B cell (primary cell): Measurements from ENCODE around the gene IGF1R. TPM values are rescaled to one million over a fixed set of nuclear protein-coding genes. Genes with fewer than 3 reads are reported as not detected.

ENCODE experiments used
- ATAC-seq: fragments of 200-7000 bp; cut with Tn5 transposase; one replicate; pipeline ENCODE4 v1.10.0; 2021; ENCODE audit warnings: low read depth, mild to moderate bottlenecking, moderate number of reproducible peaks, moderate library complexity
- CTCF ChIA-PET: fragments of 350-600 bp; sonication (Branson Sonifier 250); formaldehyde crosslinking; loops from one replicate; lab custom pipeline; 2021; ENCODE audit warnings: antibody characterized with exemption, inconsistent platforms; lab: Charles Lee
- POLR2A ChIA-PET: fragments of 350-600 bp; sonication (Branson Sonifier 250); formaldehyde crosslinking; loops from one replicate; lab custom pipeline; 2021; ENCODE audit warnings: antibody characterized with exemption; lab: Charles Lee
- DNase-seq: peaks from one replicate; pipeline ENCODE4 v3.0.0; 2013
- H2AFZ ChIP-seq: 2 replicates; pipeline ENCODE4 v1.6.1; 2012; ENCODE audit warnings: mild to moderate bottlenecking, low read depth, low read length; ENCODE audit not compliant: insufficient read depth, poor library complexity, severe bottlenecking
- H3K27ac ChIP-seq, 2 donors: 1 replicate in 1 of 2; 2 replicates in 1 of 2; pipeline ENCODE4 v1.5.1; 2012 to 2013; ENCODE audit warnings: low read length in 2 of 2, mild to moderate bottlenecking in 2 of 2, moderate library complexity in 1 of 2
- H3K27me3 ChIP-seq, 4 experiments: fragments of 200-600 bp in 1 of 4; sonication (generic) in 1 of 4; replicated peaks in 1 of 4; 1 replicate in 2 of 4; 2 replicates in 2 of 4; pipeline versions ENCODE4 v1.6.1 to v1.7.0; 2013 to 2016; ENCODE audit warnings: low read length in 3 of 4, mild to moderate bottlenecking in 2 of 4, mixed read lengths in 1 of 4, moderate library complexity in 1 of 4; ENCODE audit not compliant: insufficient read depth in 4 of 4, control insufficient read depth in 3 of 4; ENCODE audit errors: control extremely low read depth in 1 of 4
- H3K36me3 ChIP-seq, 2 experiments: replicated peaks in 1 of 2; 1 replicate in 1 of 2; 2 replicates in 1 of 2; pipeline versions ENCODE4 v1.6.1 to v1.7.1; 2013; ENCODE audit warnings: low read length in 1 of 2; ENCODE audit not compliant: insufficient read depth in 2 of 2, control insufficient read depth in 1 of 2; ENCODE audit errors: control extremely low read depth in 1 of 2, extremely low read depth in 1 of 2
- H3K4me1 ChIP-seq, 2 donors: fragments of 200-600 bp in 1 of 2; sonication (generic) in 1 of 2; 1 replicate in 1 of 2; 2 replicates in 1 of 2; pipeline versions ENCODE4 v1.5.1 to v1.6.1; 2013 to 2017; ENCODE audit warnings: low read length in 2 of 2; ENCODE audit not compliant: control insufficient read depth in 2 of 2, insufficient read depth in 2 of 2
- H3K4me2 ChIP-seq: replicated peaks from 2 replicates; pipeline ENCODE3; 2012; ENCODE audit warnings: mild to moderate bottlenecking, low read depth, low read length; ENCODE audit not compliant: poor library complexity, severe bottlenecking
- H3K4me3 ChIP-seq, 5 experiments: fragments of 200-600 bp in 1 of 5; sonication (generic) in 1 of 5; 1 replicate in 3 of 5; 2 replicates in 2 of 5; pipeline versions ENCODE4 v1.5.1 to v1.7.0; 2011 to 2016; ENCODE audit warnings: low read length in 4 of 5, mild to moderate bottlenecking in 4 of 5, low read depth in 2 of 5, control low read depth in 1 of 5, moderate library complexity in 1 of 5; ENCODE audit not compliant: insufficient read depth in 1 of 5; ENCODE audit errors: control extremely low read depth in 1 of 5, extremely low read depth in 1 of 5
- H3K79me2 ChIP-seq: fragments of 200-600 bp; sonication (generic); one replicate; pipeline ENCODE4 v1.6.0; 2016; ENCODE audit warnings: low read length; ENCODE audit not compliant: control insufficient read depth, insufficient read depth
- H3K9ac ChIP-seq: fragments of 200-600 bp; sonication (generic); 2 replicates; pipeline ENCODE4 v1.6.1; 2017; ENCODE audit warnings: mild to moderate bottlenecking, low read length, moderate library complexity
- H3K9me3 ChIP-seq, 3 donors: one replicate each; pipeline versions ENCODE4 v1.6.1 to v1.7.1; 2013; ENCODE audit warnings: low read length in 2 of 3; ENCODE audit not compliant: control insufficient read depth in 2 of 3, insufficient read depth in 1 of 3; ENCODE audit errors: control extremely low read depth in 1 of 3
- H4K20me1 ChIP-seq: 2 replicates; pipeline ENCODE4 v1.6.0; 2012; ENCODE audit warnings: mild to moderate bottlenecking, low read length; ENCODE audit not compliant: insufficient read depth, control insufficient read depth, poor library complexity, severe bottlenecking
- H3K27ac Mint-ChIP-seq: one replicate; pipeline ENCODE4 v1.8.0; 2021; ENCODE audit warnings: mixed read lengths
- H3K27me3 Mint-ChIP-seq: one replicate; pipeline ENCODE4 v1.8.0; 2021; ENCODE audit warnings: mixed read lengths
- H3K4me1 Mint-ChIP-seq: one replicate; pipeline ENCODE4 v1.8.0; 2021; ENCODE audit warnings: mixed read lengths
- H3K4me3 Mint-ChIP-seq: one replicate; pipeline ENCODE4 v1.8.0; 2021; ENCODE audit warnings: mixed read lengths
- H3K9me3 Mint-ChIP-seq: one replicate; pipeline ENCODE4 v1.8.0; 2022; ENCODE audit warnings: mixed read lengths; ENCODE audit not compliant: insufficient read depth
- CTCF ChIP-seq: fragments of 200-600 bp; IDR thresholded peaks from one replicate; pipeline ENCODE4 v1.8.0; 2022; ENCODE audit warnings: antibody characterized with exemption, mild to moderate bottlenecking
- EZH2 ChIP-seq: IDR thresholded peaks from 2 replicates; pipeline ENCODE4 v1.6.1; 2012; ENCODE audit warnings: borderline replicate concordance, low read depth, mild to moderate bottlenecking, moderate library complexity, low read length; ENCODE audit not compliant: insufficient read depth, poor library complexity, severe bottlenecking
- WGBS: methylation state at CpG from one replicate; pipeline ENCODE4 v1.1.5; 2013; ENCODE audit warnings: missing lambda C conversion rate; ENCODE audit not compliant: insufficient coverage; 5-methylcytosine and 5-hydroxymethylcytosine counted together
- intact Hi-C: fragments of 100-400 bp; cut with micrococcal nuclease; formaldehyde crosslinking; loops from one replicate; pipeline ENCODE4 v1.10.0; 2022
- polyA plus RNA-seq: library from polyadenylated mRNA; depleted of rRNA; stranded (reverse); fragments of >200 nt; gene quantifications from 2 replicates; pipeline ENCODE4 v1.2.3, GENCODE V29; 2012
- total RNA-seq, 2 donors: library from RNA; stranded (reverse); fragments of 120-200 nt in 1 of 2; gene quantifications; 1 replicate in 1 of 2; 2 replicates in 1 of 2; pipeline versions ENCODE4 v1.2.3 to v1.2.4, GENCODE V29; 2013 to 2022

Gene IGF1R
- total and polyA plus RNA-seq, 2 donors (not counting 1 experiment from before 2014, with no cell fraction given), result 5.4 to 23.1 TPM

DNA sequence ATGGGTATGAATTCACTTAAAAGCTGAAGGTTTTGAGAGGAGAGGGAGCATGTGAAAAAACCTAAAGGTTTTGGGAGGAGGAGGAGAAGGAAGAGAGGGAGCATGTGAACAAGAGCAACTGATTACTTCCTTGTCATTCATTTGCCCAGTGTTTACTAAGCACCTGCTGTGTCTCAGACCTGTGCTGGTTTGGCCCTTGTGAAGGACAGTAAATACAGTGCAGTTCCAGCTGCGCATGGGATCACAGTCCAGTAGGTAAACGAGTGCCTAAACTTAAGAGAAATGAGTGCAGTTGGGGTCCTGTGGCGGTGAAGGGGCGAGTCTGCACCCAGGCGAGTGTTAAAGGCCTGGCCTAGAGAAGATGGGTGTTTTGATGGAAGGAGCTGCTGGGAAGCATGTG is 38.6 kb downstream of the IGF1R start:
- Histone ChIP-seq H4K20me1 (no peaks in the 10 kb centered on the region), H3K9ac (no peak overlapping the region), H3K4me1 (no peaks in the 10 kb centered on the region), H2AFZ (no peak overlapping the region), H3K4me3 (no peak overlapping the region), H3K36me3 (no peaks in the 10 kb centered on the region), H3K27me3 (no peaks in the 10 kb centered on the region), H3K79me2 (peaks cover 12% of the 10 kb centered on the region), H3K4me2 (no peak overlapping the region), H3K9me3 (no peaks in the 10 kb centered on the region), H3K27ac (no peak overlapping the region)
- Mint-ChIP-seq H3K27ac (no peak overlapping the region), H3K27me3 (peaks cover 5% of the 10 kb centered on the region), H3K4me1 (peaks cover 8% of the 10 kb centered on the region), H3K4me3 (no peak overlapping the region), H3K9me3 (no peaks in the 10 kb centered on the region)
- DNase-seq (no peak), ATAC-seq (no peak)
- ChIA-PET POLR2A (no interaction called here), CTCF (no interaction called here)
- WGBS, result 89% methylated on average over 5 of the region's 5 CpGs
- TF ChIP-seq EZH2 (no peak), CTCF (no peak)
- intact Hi-C loops, result no loop called here

GRCh38 chr15:98689431-98689861 is 41.1 kb downstream of the IGF1R start:
- no peak for ATAC-seq

More at GRCh38 chr15:98689431-98689861, 41.1 kb downstream of the IGF1R start:
- H3K27me3 Mint-ChIP-seq, result peaks cover 5% of the 10 kb centered on the region
- intact Hi-C loops, result no loop called here
- no peaks in the 10 kb centered on the region for H3K27me3 ChIP-seq
- no peak overlapping the region for H3K9ac ChIP-seq
- H3K79me2 ChIP-seq, result peaks cover 12% of the 10 kb centered on the region
- H3K36me3 ChIP-seq, result no peaks in the 10 kb centered on the region
- H3K27ac Mint-ChIP-seq, result no peak overlapping the region
- H3K4me2 ChIP-seq, result no peak overlapping the region
- H3K27ac ChIP-seq, result no peak overlapping the region
- peaks cover 7% of the 10 kb centered on the region for H4K20me1 ChIP-seq
- no peak overlapping the region for H2AFZ ChIP-seq
- H3K9me3 ChIP-seq, result no peaks in the 10 kb centered on the region
- H3K4me1 Mint-ChIP-seq, result peaks cover 7% of the 10 kb centered on the region
- no peak for DNase-seq
- H3K4me3 Mint-ChIP-seq, result no peak overlapping the region
- TF ChIP-seq EZH2 (no peak), CTCF (no peak)
- POLR2A ChIA-PET, result no interaction called here
- no peaks in the 10 kb centered on the region for H3K9me3 Mint-ChIP-seq
- CTCF ChIA-PET, result no interaction called here
- 90% methylated on average over 5 of the region's 5 CpGs for WGBS
- H3K4me1 ChIP-seq, result no peaks in the 10 kb centered on the region
- no peak overlapping the region for H3K4me3 ChIP-seq
